OCI-LY3 (cell line): ENCODE measurements around the gene CMAS.

ENCODE experiments used
- H2AFZ ChIP-seq: fragments of 200-600, 300-600 bp; shearing (Covaris generic); 2 replicates; pipeline ENCODE4 v1.6.0; 2014; ENCODE audit warnings: antibody characterized with exemption, low read depth, low read length
- H3K27ac ChIP-seq: fragments of 200-600, 300-600 bp; sonication (generic); 2 replicates; pipeline ENCODE4 v1.5.1; 2014; ENCODE audit warnings: mild to moderate bottlenecking, low read length, moderate library complexity, mixed read lengths
- H3K27me3 ChIP-seq: fragments of 200-600, 300-600 bp; sonication (generic); 2 replicates; pipeline ENCODE4 v1.6.1; 2014; ENCODE audit warnings: low read depth, low read length, mixed read lengths
- H3K36me3 ChIP-seq: fragments of 200-600, 300-600 bp; sonication (generic); replicated peaks from 2 replicates; pipeline ENCODE3; 2014; ENCODE audit warnings: low read depth, low read length, mixed read lengths
- H3K4me1 ChIP-seq: fragments of 300-600, 200-600 bp; sonication (generic); 2 replicates; pipeline ENCODE4 v1.6.1; 2014; ENCODE audit warnings: low read length, mixed read lengths
- H3K4me2 ChIP-seq: fragments of 200-600, 300-600 bp; sonication (generic); 2 replicates; pipeline ENCODE4 v1.6.1; 2014; ENCODE audit warnings: low read length, mixed read lengths
- H3K4me3 ChIP-seq: fragments of 300-600, 200-600 bp; sonication (generic); 2 replicates; pipeline ENCODE4 v1.5.1; 2014; ENCODE audit warnings: antibody characterized with exemption, mild to moderate bottlenecking, low read length, moderate library complexity
- H3K79me2 ChIP-seq: fragments of 300-600, 200-600 bp; shearing (Covaris generic); 2 replicates; pipeline ENCODE4 v1.6.1; 2014; ENCODE audit warnings: mild to moderate bottlenecking, low read length, mixed read lengths
- H3K9ac ChIP-seq: fragments of 300-600, 200-600 bp; shearing (Covaris generic); 2 replicates; pipeline ENCODE4 v1.6.0; 2014; ENCODE audit warnings: mild to moderate bottlenecking, low read length, moderate library complexity
- H3K9me3 ChIP-seq: fragments of 200-600, 300-600 bp; shearing (Covaris generic); 2 replicates; pipeline ENCODE4 v1.6.1; 2014; ENCODE audit warnings: low read length, mixed read lengths; ENCODE audit not compliant: insufficient read depth
- H4K20me1 ChIP-seq: fragments of 200-600, 300-600 bp; sonication (generic); 2 replicates; pipeline ENCODE4 v1.6.1; 2016; ENCODE audit warnings: low read length, mixed read lengths; ENCODE audit not compliant: insufficient read depth
- EZH2phosphoT487 ChIP-seq: fragments of 200-600 bp; shearing (Covaris generic); IDR thresholded peaks from 2 replicates; pipeline ENCODE4 v1.6.1; 2018; ENCODE audit warnings: antibody characterized with exemption, mixed run types, low read depth
- TF ChIP-seq, protein P1 (sequence below): fragments of 200-600, 300-600 bp; sonication (generic); IDR thresholded peaks from 2 replicates; pipeline ENCODE4 v1.5.1; 2014; ENCODE audit warnings: antibody characterized with exemption, low read length, low read depth

The CMAS gene

GRCh38 chr12:22054155-22054554 lies 8.1 kb downstream of the CMAS start:
- TF ChIP-seq, protein P1, sequence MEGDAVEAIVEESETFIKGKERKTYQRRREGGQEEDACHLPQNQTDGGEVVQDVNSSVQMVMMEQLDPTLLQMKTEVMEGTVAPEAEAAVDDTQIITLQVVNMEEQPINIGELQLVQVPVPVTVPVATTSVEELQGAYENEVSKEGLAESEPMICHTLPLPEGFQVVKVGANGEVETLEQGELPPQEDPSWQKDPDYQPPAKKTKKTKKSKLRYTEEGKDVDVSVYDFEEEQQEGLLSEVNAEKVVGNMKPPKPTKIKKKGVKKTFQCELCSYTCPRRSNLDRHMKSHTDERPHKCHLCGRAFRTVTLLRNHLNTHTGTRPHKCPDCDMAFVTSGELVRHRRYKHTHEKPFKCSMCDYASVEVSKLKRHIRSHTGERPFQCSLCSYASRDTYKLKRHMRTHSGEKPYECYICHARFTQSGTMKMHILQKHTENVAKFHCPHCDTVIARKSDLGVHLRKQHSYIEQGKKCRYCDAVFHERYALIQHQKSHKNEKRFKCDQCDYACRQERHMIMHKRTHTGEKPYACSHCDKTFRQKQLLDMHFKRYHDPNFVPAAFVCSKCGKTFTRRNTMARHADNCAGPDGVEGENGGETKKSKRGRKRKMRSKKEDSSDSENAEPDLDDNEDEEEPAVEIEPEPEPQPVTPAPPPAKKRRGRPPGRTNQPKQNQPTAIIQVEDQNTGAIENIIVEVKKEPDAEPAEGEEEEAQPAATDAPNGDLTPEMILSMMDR: no peak
- no peak for TF ChIP-seq EZH2phosphoT487
- Histone ChIP-seq H3K9ac (no peak overlapping the region), H3K36me3 (peaks cover 39% of the 10 kb centered on the region), H3K4me3 (no peak overlapping the region), H2AFZ (no peak overlapping the region), H3K4me2 (no peak overlapping the region), H3K27ac (no peak overlapping the region), H3K79me2 (peaks cover 29% of the 10 kb centered on the region), H3K9me3 (no peaks in the 10 kb centered on the region), H3K27me3 (no peaks in the 10 kb centered on the region), H4K20me1 (peaks cover 18% of the 10 kb centered on the region; the same call in 1 of the 2 replicates), H3K4me1 (no peaks in the 10 kb centered on the region)

- Histone ChIP-seq H2AFZ (no peak overlapping the region), H3K9ac (no peak overlapping the region), H3K27ac (no peak overlapping the region), H3K27me3 (no peaks in the 10 kb centered on the region), H3K4me3 (no peak overlapping the region), H3K4me2 (no peak overlapping the region), H4K20me1 (peaks cover 5% of the 10 kb centered on the region; the same call in 1 of the 2 replicates), H3K9me3 (no peaks in the 10 kb centered on the region), H3K36me3 (peaks cover 38% of the 10 kb centered on the region), H3K79me2 (peaks cover 13% of the 10 kb centered on the region; the same call in 1 of the 2 replicates), H3K4me1 (no peaks in the 10 kb centered on the region)
- TF ChIP-seq, protein P1: no peak
- TF ChIP-seq EZH2phosphoT487: no peak
These were observed 10.6 kb downstream of the CMAS start for GRCh38 chr12:22056607-22057006.

- no peaks in the 10 kb centered on the region for H3K79me2 ChIP-seq
- H3K4me3 ChIP-seq: no peak overlapping the region
- H3K27me3 ChIP-seq: no peaks in the 10 kb centered on the region
- no peaks in the 10 kb centered on the region for H4K20me1 ChIP-seq
- no peaks in the 10 kb centered on the region for H3K4me1 ChIP-seq
- no peaks in the 10 kb centered on the region for H3K9me3 ChIP-seq
- TF ChIP-seq, protein P1: no peak
- TF ChIP-seq EZH2phosphoT487: no peak
- no peak overlapping the region for H3K4me2 ChIP-seq
- H3K9ac ChIP-seq: no peak overlapping the region
- no peak overlapping the region for H3K27ac ChIP-seq
- peaks cover 57% of the 10 kb centered on the region for H3K36me3 ChIP-seq
- no peak overlapping the region for H2AFZ ChIP-seq
These were observed 14.1 kb downstream of the CMAS start for GRCh38 chr12:22059976-22060647.

DNA sequence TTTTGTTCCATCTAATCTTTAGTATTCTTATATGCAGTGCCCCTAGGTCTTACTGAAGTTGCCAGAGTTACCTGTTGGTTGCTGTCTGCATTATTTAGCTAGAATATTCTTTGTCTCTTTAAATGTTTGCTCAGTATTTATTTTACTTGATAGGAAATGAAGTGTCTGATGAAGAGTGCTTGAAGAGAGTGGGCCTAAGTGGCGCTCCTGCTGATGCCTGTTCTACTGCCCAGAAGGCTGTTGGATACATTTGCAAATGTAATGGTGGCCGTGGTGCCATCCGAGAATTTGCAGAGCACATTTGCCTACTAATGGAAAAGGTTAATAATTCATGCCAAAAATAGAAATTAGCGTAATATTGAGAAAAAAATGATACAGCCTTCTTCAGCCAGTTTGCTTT lies 18.9 kb downstream of the CMAS start:
- no peak overlapping the region for H3K27ac ChIP-seq
- no peak overlapping the region for H3K4me2 ChIP-seq
- no peak overlapping the region for H2AFZ ChIP-seq
- H3K9ac ChIP-seq: no peak overlapping the region
- H3K36me3 ChIP-seq: peaks cover 45% of the 10 kb centered on the region
- no peaks in the 10 kb centered on the region for H4K20me1 ChIP-seq
- H3K9me3 ChIP-seq: no peaks in the 10 kb centered on the region
- TF ChIP-seq EZH2phosphoT487: no peak
- TF ChIP-seq, protein P1: no peak
- H3K4me1 ChIP-seq: no peaks in the 10 kb centered on the region
- H3K27me3 ChIP-seq: no peaks in the 10 kb centered on the region
- H3K4me3 ChIP-seq: no peak overlapping the region
- no peaks in the 10 kb centered on the region for H3K79me2 ChIP-seq
